GM13977 (cell line): ENCODE results near the gene MAP7D2.

Experiments
- DNase-seq: peaks from one replicate; pipeline ENCODE4 v3.0.0; 2012; ENCODE audit warnings: low spot score
- in situ Hi-C: fragments of 300-500 bp; cut with MboI; formaldehyde crosslinking; loops from one replicate; pipeline ENCODE4 v1.12.0; 2022; ENCODE audit warnings: low sequenced_read_pairs, low pct_unique_long_range_greater_than_20kb, mixed read lengths, inconsistent platforms; ENCODE audit not compliant: unreplicated experiment
- TF ChIP-seq, protein P1 (sequence below): IDR thresholded peaks from 2 replicates; pipeline ENCODE4 v1.5.1; 2012; ENCODE audit warnings: mild to moderate bottlenecking, control low read depth; ENCODE audit not compliant: insufficient read depth; ENCODE audit errors: extremely low read depth, missing control alignments

MAP7D2 gene

DNA sequence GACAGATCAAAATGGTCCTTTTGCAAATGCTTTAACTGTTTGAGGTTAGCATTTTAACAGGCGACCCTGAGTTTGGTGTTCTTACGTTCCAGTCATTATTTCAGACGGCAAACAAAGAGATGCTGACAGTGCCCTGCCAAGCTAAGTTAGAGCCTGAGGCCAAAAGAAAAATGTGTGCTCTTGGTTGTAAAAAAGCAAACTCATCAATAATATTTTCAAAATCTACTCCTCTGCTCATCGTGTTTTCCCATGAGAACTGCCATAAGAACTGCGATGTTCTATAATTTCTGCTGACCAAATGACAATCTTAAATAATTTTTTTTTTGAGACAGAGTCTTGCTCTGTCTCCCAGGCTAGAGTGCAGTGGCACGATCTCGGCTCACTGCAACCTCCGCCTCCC is 63.2 kb downstream of the MAP7D2 start:
- TF ChIP-seq, protein P1, sequence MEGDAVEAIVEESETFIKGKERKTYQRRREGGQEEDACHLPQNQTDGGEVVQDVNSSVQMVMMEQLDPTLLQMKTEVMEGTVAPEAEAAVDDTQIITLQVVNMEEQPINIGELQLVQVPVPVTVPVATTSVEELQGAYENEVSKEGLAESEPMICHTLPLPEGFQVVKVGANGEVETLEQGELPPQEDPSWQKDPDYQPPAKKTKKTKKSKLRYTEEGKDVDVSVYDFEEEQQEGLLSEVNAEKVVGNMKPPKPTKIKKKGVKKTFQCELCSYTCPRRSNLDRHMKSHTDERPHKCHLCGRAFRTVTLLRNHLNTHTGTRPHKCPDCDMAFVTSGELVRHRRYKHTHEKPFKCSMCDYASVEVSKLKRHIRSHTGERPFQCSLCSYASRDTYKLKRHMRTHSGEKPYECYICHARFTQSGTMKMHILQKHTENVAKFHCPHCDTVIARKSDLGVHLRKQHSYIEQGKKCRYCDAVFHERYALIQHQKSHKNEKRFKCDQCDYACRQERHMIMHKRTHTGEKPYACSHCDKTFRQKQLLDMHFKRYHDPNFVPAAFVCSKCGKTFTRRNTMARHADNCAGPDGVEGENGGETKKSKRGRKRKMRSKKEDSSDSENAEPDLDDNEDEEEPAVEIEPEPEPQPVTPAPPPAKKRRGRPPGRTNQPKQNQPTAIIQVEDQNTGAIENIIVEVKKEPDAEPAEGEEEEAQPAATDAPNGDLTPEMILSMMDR: no peak
- in situ Hi-C loops: loop anchor here (25.0 kb wide), 1 partner anchor 141 kb away; no protein-coding TSS in a partner anchor
- DNase-seq: no peak

- DNase-seq: no peak
- TF ChIP-seq, protein P1: no peak
- in situ Hi-C loops: no loop called here
Observed at GRCh38 chrX:20046864-20047263, 69.8 kb downstream of the MAP7D2 start.

- TF ChIP-seq, protein P1: no peak
- in situ Hi-C loops: no loop called here
- DNase-seq: no peak
Observed at GRCh38 chrX:20046223-20046622, 70.5 kb downstream of the MAP7D2 start.

- in situ Hi-C loops: no loop called here
- no peak for DNase-seq
- TF ChIP-seq, protein P1: no peak
Observed at GRCh38 chrX:20042221-20042620, 74.5 kb downstream of the MAP7D2 start.

DNA sequence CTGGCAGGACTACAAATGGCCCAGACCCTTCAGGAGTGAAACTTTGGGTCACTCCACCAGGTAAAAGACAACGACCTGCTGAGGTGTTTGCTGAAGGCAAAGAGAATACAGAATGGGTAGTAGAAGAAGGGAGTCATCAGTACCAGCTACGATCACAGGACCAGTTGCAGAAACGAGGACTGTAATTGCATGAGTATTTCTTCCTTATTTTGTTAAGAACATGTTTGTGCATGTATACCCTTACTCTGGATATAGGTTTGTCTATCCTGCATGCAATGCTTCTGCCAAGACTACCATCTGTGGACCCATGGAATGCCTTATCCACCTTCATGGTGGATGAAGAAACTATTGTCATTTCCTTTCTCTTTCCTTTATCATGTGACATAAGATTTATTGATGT is 77.7 kb downstream of the MAP7D2 start:
- DNase-seq: no peak
- in situ Hi-C loops: no loop called here
- TF ChIP-seq, protein P1: no peak

GRCh38 chrX:20037186-20037585 is 79.5 kb downstream of the MAP7D2 start:
- DNase-seq: no peak
- in situ Hi-C loops: no loop called here

More at GRCh38 chrX:20037186-20037585, 79.5 kb downstream of the MAP7D2 start:
- TF ChIP-seq, protein P1: no peak
